Islet of Langerhans (tissue), 1 donor: Measurements from ENCODE around the gene SLFN11.
"Not testable (repeated sequence)": the region's sequence is repeated elsewhere in the genome, so short reads cannot be mapped to it uniquely, and the experiment has no call there.

ENCODE experiments used
- FAIRE-seq: peaks from one replicate; lab custom pipeline; 2011; peaks lifted over from hg19 to GRCh38; lab: Jason Lieb, UNC

The SLFN11 gene

GRCh38 chr17:35350493-35350892 lies 22.9 kb downstream of the SLFN11 start:
- no peak for FAIRE-seq

- no peak for FAIRE-seq
Measured at GRCh38 chr17:35345926-35346771, 27.3 kb downstream of the SLFN11 start.

- FAIRE-seq, result no peak
Measured at GRCh38 chr17:35345445-35345925, 27.9 kb downstream of the SLFN11 start.

GRCh38 chr17:35344262-35344661 lies 29.2 kb downstream of the SLFN11 start:
- FAIRE-seq, result no peak

- no peak for FAIRE-seq
Measured at GRCh38 chr17:35342276-35342675, 31.1 kb downstream of the SLFN11 start.

- FAIRE-seq, result no peak
Measured at GRCh38 chr17:35341411-35341992, 31.9 kb downstream of the SLFN11 start.

- no peak for FAIRE-seq
Measured at GRCh38 chr17:35338230-35338629, 35.2 kb downstream of the SLFN11 start.

- no peak for FAIRE-seq
Measured at GRCh38 chr17:35337364-35337763, 36.1 kb downstream of the SLFN11 start.

GRCh38 chr17:35333578-35333977 lies 39.8 kb downstream of the SLFN11 start:
- not testable (repeated sequence) for FAIRE-seq

- FAIRE-seq, result no peak
Measured at GRCh38 chr17:35322749-35323148, 50.7 kb downstream of the SLFN11 start.

GRCh38 chr17:35315971-35316370 lies 57.5 kb downstream of the SLFN11 start:
- FAIRE-seq, result no peak

GRCh38 chr17:35315283-35315682 lies 58.1 kb downstream of the SLFN11 start:
- no peak for FAIRE-seq

- no peak for FAIRE-seq
Measured at GRCh38 chr17:35314415-35315216, 58.8 kb downstream of the SLFN11 start.

- no peak for FAIRE-seq
Measured at GRCh38 chr17:35313875-35314409, 59.5 kb downstream of the SLFN11 start.

- FAIRE-seq, result peak; percentile 73
Measured at GRCh38 chr17:35312790-35313711, 60.4 kb downstream of the SLFN11 start.

- FAIRE-seq, result no peak
Measured at GRCh38 chr17:35312346-35312745, 61.1 kb downstream of the SLFN11 start.

- FAIRE-seq, result not testable (repeated sequence)
Measured at GRCh38 chr17:35309345-35309744, 64.1 kb downstream of the SLFN11 start.
